ENCODE measurements around the gene SNTG2. TPM values are rescaled to one million over a fixed set of nuclear protein-coding genes. Genes with fewer than 3 reads are reported as not detected.

Gene SNTG2
- total RNA-seq, 5 donors from 2014 or later (not counting 1 experiment from before 2014, with no cell fraction given) = 0.86 to 4.8 (median 2.7) TPM

GRCh38 chr2:941871-942270 lies 8.8 kb upstream of the SNTG2 start:
- H3K4me1 Mint-ChIP-seq = peaks cover 9 to 16% (median 15%) of the 10 kb centered on the region in 3 donors
- Histone ChIP-seq H3K4me3 (ENCODE audit: control insufficient read depth in 1 of 2, extremely low read depth in 1 of 2, low read length in 1 of 2) (no peak overlapping the region), H3K9me3 (no peaks in the 10 kb centered on the region), H3K36me3 (ENCODE audit: control insufficient read depth in 2 of 2, extremely low read depth in 1 of 2, insufficient read depth in 1 of 2, low read length in 1 of 2) (no peaks in the 10 kb centered on the region), H3K4me1 (ENCODE audit: control insufficient read depth in 1 of 2, extremely low read depth in 1 of 2, insufficient read depth in 2 of 2, low read length in 2 of 2) (peaks cover 0 to 3% of the 10 kb centered on the region in 2 experiments), H3K27ac (ENCODE audit: low read length) (no peak overlapping the region), H3K27me3 (replicated peaks in 1 of 2; ENCODE audit: control insufficient read depth in 2 of 2, extremely low read depth in 1 of 2, insufficient read depth in 2 of 2, low read length in 1 of 2) (peaks cover 0 to 2% of the 10 kb centered on the region in 2 experiments)
- 80% methylated on average over 7 of the region's 14 CpGs for WGBS (ENCODE audit: insufficient coverage)
- no peak overlapping the region for H3K4me3 Mint-ChIP-seq
- ATAC-seq (replicated peaks in 1 of 4) (no peak), DNase-seq (no peak)
- no peaks in the 10 kb centered on the region for H3K36me3 Mint-ChIP-seq
- H3K9me3 Mint-ChIP-seq = peaks cover 0 to 3% (median 2%) of the 10 kb centered on the region in 3 donors
- CTCF ChIA-PET = no interaction called here
- H3K27me3 Mint-ChIP-seq = peaks cover 8 to 13% of the 10 kb centered on the region in 2 donors
- POLR2A ChIA-PET = no interaction called here
- no peak overlapping the region for H3K27ac Mint-ChIP-seq

- CTCF ChIA-PET = no interaction called here
- Mint-ChIP-seq H3K36me3 (no peaks in the 10 kb centered on the region), H3K27ac (no peak overlapping the region), H3K4me3 (no peak overlapping the region), H3K27me3 (peaks cover 11 to 15% of the 10 kb centered on the region in 2 donors), H3K9me3 (peaks cover 0 to 3% (median 2%) of the 10 kb centered on the region in 3 donors), H3K4me1 (peaks cover 9 to 16% (median 15%) of the 10 kb centered on the region in 3 donors)
- POLR2A ChIA-PET = no interaction called here
- no peak for DNase-seq
- Histone ChIP-seq H3K27ac (ENCODE audit: low read length) (no peak overlapping the region), H3K4me3 (ENCODE audit: control insufficient read depth in 1 of 2, extremely low read depth in 1 of 2, low read length in 1 of 2) (no peak overlapping the region), H3K36me3 (ENCODE audit: control insufficient read depth in 2 of 2, extremely low read depth in 1 of 2, insufficient read depth in 1 of 2, low read length in 1 of 2) (no peaks in the 10 kb centered on the region), H3K9me3 (no peaks in the 10 kb centered on the region), H3K4me1 (ENCODE audit: control insufficient read depth in 1 of 2, extremely low read depth in 1 of 2, insufficient read depth in 2 of 2, low read length in 2 of 2) (peaks cover 0 to 3% of the 10 kb centered on the region in 2 experiments), H3K27me3 (replicated peaks in 1 of 2; ENCODE audit: control insufficient read depth in 2 of 2, extremely low read depth in 1 of 2, insufficient read depth in 2 of 2, low read length in 1 of 2) (peaks cover 2 to 4% of the 10 kb centered on the region in 2 experiments)
- no peak for ATAC-seq (replicated peaks in 1 of 4)
- 77% methylated on average over 8 of the region's 10 CpGs for WGBS (ENCODE audit: insufficient coverage)
Measured at GRCh38 chr2:942775-943460, 7.7 kb upstream of the SNTG2 start.

GRCh38 chr2:943461-943797 lies 7.2 kb upstream of the SNTG2 start:
- 90% methylated on average over 2 of the region's 6 CpGs for WGBS (ENCODE audit: insufficient coverage)
- no peaks in the 10 kb centered on the region for H3K36me3 Mint-ChIP-seq
- CTCF ChIA-PET = no interaction called here

GRCh38 chr2:943821-944220 lies 6.8 kb upstream of the SNTG2 start:
- Mint-ChIP-seq H3K36me3 (no peaks in the 10 kb centered on the region), H3K27ac (no peak overlapping the region), H3K4me3 (no peak overlapping the region), H3K4me1 (peaks cover 9 to 16% (median 15%) of the 10 kb centered on the region in 3 donors), H3K27me3 (peaks cover 11 to 15% of the 10 kb centered on the region in 2 donors), H3K9me3 (peaks cover 0 to 3% (median 2%) of the 10 kb centered on the region in 3 donors)
- H3K4me1 ChIP-seq (ENCODE audit: control insufficient read depth in 1 of 2, extremely low read depth in 1 of 2, insufficient read depth in 2 of 2, low read length in 2 of 2) = peaks cover 0 to 3% of the 10 kb centered on the region in 2 experiments
- no peak overlapping the region for H3K4me3 ChIP-seq (ENCODE audit: control insufficient read depth in 1 of 2, extremely low read depth in 1 of 2, low read length in 1 of 2)
- ChIA-PET CTCF (no interaction called here), POLR2A (no interaction called here)
- no peak overlapping the region for H3K27ac ChIP-seq (ENCODE audit: low read length)
- ATAC-seq (replicated peaks in 1 of 4) (no peak), DNase-seq (no peak)
- no peaks in the 10 kb centered on the region for H3K36me3 ChIP-seq (ENCODE audit: control insufficient read depth in 2 of 2, extremely low read depth in 1 of 2, insufficient read depth in 1 of 2, low read length in 1 of 2)
- whole genome bisulfite sequencing (ENCODE audit: insufficient coverage) = 82% methylated on average over 3 of the region's 3 CpGs
- no peaks in the 10 kb centered on the region for H3K9me3 ChIP-seq
- H3K27me3 ChIP-seq (replicated peaks in 1 of 2; ENCODE audit: control insufficient read depth in 2 of 2, extremely low read depth in 1 of 2, insufficient read depth in 2 of 2, low read length in 1 of 2) = peaks cover 4 to 7% of the 10 kb centered on the region in 2 experiments

More at GRCh38 chr2:943461-943797, 7.2 kb upstream of the SNTG2 start:
- Histone ChIP-seq H3K4me3 (ENCODE audit: control insufficient read depth in 1 of 2, extremely low read depth in 1 of 2, low read length in 1 of 2) (no peak overlapping the region), H3K36me3 (ENCODE audit: control insufficient read depth in 2 of 2, extremely low read depth in 1 of 2, insufficient read depth in 1 of 2, low read length in 1 of 2) (no peaks in the 10 kb centered on the region), H3K27me3 (replicated peaks in 1 of 2; ENCODE audit: control insufficient read depth in 2 of 2, extremely low read depth in 1 of 2, insufficient read depth in 2 of 2, low read length in 1 of 2) (peaks cover 4 to 7% of the 10 kb centered on the region in 2 experiments), H3K27ac (ENCODE audit: low read length) (no peak overlapping the region), H3K4me1 (ENCODE audit: control insufficient read depth in 1 of 2, extremely low read depth in 1 of 2, insufficient read depth in 2 of 2, low read length in 2 of 2) (peaks cover 0 to 3% of the 10 kb centered on the region in 2 experiments), H3K9me3 (no peaks in the 10 kb centered on the region)
- no peak overlapping the region for H3K27ac Mint-ChIP-seq
- DNase-seq = no peak
- ATAC-seq (replicated peaks in 1 of 4) = no peak
- H3K9me3 Mint-ChIP-seq = peaks cover 0 to 3% (median 2%) of the 10 kb centered on the region in 3 donors
- no peak overlapping the region for H3K4me3 Mint-ChIP-seq
- H3K4me1 Mint-ChIP-seq = peaks cover 9 to 16% (median 15%) of the 10 kb centered on the region in 3 donors
- peaks cover 11 to 15% of the 10 kb centered on the region in 2 donors for H3K27me3 Mint-ChIP-seq
- POLR2A ChIA-PET = no interaction called here

- H3K27ac ChIP-seq (ENCODE audit: low read length) = no peak overlapping the region
- H3K27me3 ChIP-seq (replicated peaks in 1 of 2; ENCODE audit: control insufficient read depth in 2 of 2, extremely low read depth in 1 of 2, insufficient read depth in 2 of 2, low read length in 1 of 2) = peaks cover 4 to 11% of the 10 kb centered on the region in 2 experiments
- ATAC-seq (replicated peaks in 1 of 4) (no peak), DNase-seq (no peak)
- no peak overlapping the region for H3K4me3 ChIP-seq (ENCODE audit: control insufficient read depth in 1 of 2, extremely low read depth in 1 of 2, low read length in 1 of 2)
- no peaks in the 10 kb centered on the region for H3K36me3 Mint-ChIP-seq
- POLR2A ChIA-PET = no interaction called here
- peaks cover 0 to 8% of the 10 kb centered on the region in 2 experiments for H3K4me1 ChIP-seq (ENCODE audit: control insufficient read depth in 1 of 2, extremely low read depth in 1 of 2, insufficient read depth in 2 of 2, low read length in 2 of 2)
- no peak overlapping the region for H3K4me3 Mint-ChIP-seq
- peaks cover 0 to 3% (median 2%) of the 10 kb centered on the region in 3 donors for H3K9me3 Mint-ChIP-seq
- no peaks in the 10 kb centered on the region for H3K9me3 ChIP-seq
- CTCF ChIA-PET = no interaction called here
- H3K4me1 Mint-ChIP-seq = peaks cover 14 to 22% (median 21%) of the 10 kb centered on the region in 3 donors
- H3K27ac Mint-ChIP-seq = no peak overlapping the region
- peaks cover 15 to 22% of the 10 kb centered on the region in 2 donors for H3K27me3 Mint-ChIP-seq
- H3K36me3 ChIP-seq (ENCODE audit: control insufficient read depth in 2 of 2, extremely low read depth in 1 of 2, insufficient read depth in 1 of 2, low read length in 1 of 2) = no peaks in the 10 kb centered on the region
Measured at GRCh38 chr2:944693-945092, 6.0 kb upstream of the SNTG2 start.

- H3K4me1 ChIP-seq (ENCODE audit: control insufficient read depth in 1 of 2, extremely low read depth in 1 of 2, insufficient read depth in 2 of 2, low read length in 2 of 2) = peaks cover 0 to 12% of the 10 kb centered on the region in 2 experiments
- POLR2A ChIA-PET = no interaction called here
- no peak overlapping the region for H3K4me3 Mint-ChIP-seq
- ATAC-seq (replicated peaks in 1 of 4) (no peak), DNase-seq (no peak)
- WGBS (ENCODE audit: insufficient coverage) = 60% methylated on average over 1 of the region's 5 CpGs
- no peak overlapping the region for H3K27ac ChIP-seq (ENCODE audit: low read length)
- H3K36me3 Mint-ChIP-seq = no peaks in the 10 kb centered on the region
- CTCF ChIA-PET = no interaction called here
- H3K27me3 Mint-ChIP-seq = peaks cover 16 to 23% of the 10 kb centered on the region in 2 donors
- no peak overlapping the region for H3K4me3 ChIP-seq (ENCODE audit: control insufficient read depth in 1 of 2, extremely low read depth in 1 of 2, low read length in 1 of 2)
- H3K9me3 ChIP-seq = no peaks in the 10 kb centered on the region
- H3K4me1 Mint-ChIP-seq = peaks cover 15 to 23% (median 22%) of the 10 kb centered on the region in 3 donors
- H3K27me3 ChIP-seq (replicated peaks in 1 of 2; ENCODE audit: control insufficient read depth in 2 of 2, extremely low read depth in 1 of 2, insufficient read depth in 2 of 2, low read length in 1 of 2) = peaks cover 4 to 15% of the 10 kb centered on the region in 2 experiments
- H3K27ac Mint-ChIP-seq = no peak overlapping the region
- H3K36me3 ChIP-seq (ENCODE audit: control insufficient read depth in 2 of 2, extremely low read depth in 1 of 2, insufficient read depth in 1 of 2, low read length in 1 of 2) = no peaks in the 10 kb centered on the region
- H3K9me3 Mint-ChIP-seq = peaks cover 0 to 3% (median 2%) of the 10 kb centered on the region in 3 donors
Measured at GRCh38 chr2:945104-945503, 5.5 kb upstream of the SNTG2 start.

Measured in T-cell (primary cell).